Esophagus muscularis mucosa (tissue), 3 donors: ENCODE results near the gene SUPT3H.

ENCODE experiments used
- CTCF ChIP-seq, 3 experiments: fragments of 200-600 bp in 2 of 3; fragments of 450-650 bp in 1 of 3; sonication (generic) in 2 of 3; IDR thresholded peaks; one replicate each; pipeline ENCODE4 v1.5.1; 2017 to 2019; ENCODE audit warnings: antibody characterized with exemption in 3 of 3, mild to moderate bottlenecking in 2 of 3, moderate library complexity in 1 of 3
- POLR2AphosphoS5 ChIP-seq, 2 donors: sonication (generic); formaldehyde crosslinking; IDR thresholded peaks; one replicate each; pipeline ENCODE4 v1.6.1; 2017; ENCODE audit warnings: antibody characterized with exemption in 2 of 2

GRCh38 chr6:45212976-45213375 is 164.8 kb downstream of the SUPT3H start:
- no peak for TF ChIP-seq CTCF (IDR thresholded peaks at IDR 0.05)
- TF ChIP-seq POLR2AphosphoS5 (IDR thresholded peaks at IDR 0.05): no peak
